GM12891 (cell line): ENCODE measurements around the gene SKA2.

Source experiments
- POLR2A ChIP-seq: IDR thresholded peaks from 2 replicates; pipeline ENCODE4 v1.6.1; 2011; ENCODE audit warnings: low read depth, low read length, control low read depth
- POLR2AphosphoS5 ChIP-seq: IDR thresholded peaks from 2 replicates; pipeline ENCODE4 v1.6.1; 2011; ENCODE audit warnings: low read depth, low read length, control low read depth
- SPI1 ChIP-seq: IDR thresholded peaks from 2 replicates; pipeline ENCODE4 v1.6.1; 2011; ENCODE audit warnings: low read depth, low read length, control low read depth

DNA sequence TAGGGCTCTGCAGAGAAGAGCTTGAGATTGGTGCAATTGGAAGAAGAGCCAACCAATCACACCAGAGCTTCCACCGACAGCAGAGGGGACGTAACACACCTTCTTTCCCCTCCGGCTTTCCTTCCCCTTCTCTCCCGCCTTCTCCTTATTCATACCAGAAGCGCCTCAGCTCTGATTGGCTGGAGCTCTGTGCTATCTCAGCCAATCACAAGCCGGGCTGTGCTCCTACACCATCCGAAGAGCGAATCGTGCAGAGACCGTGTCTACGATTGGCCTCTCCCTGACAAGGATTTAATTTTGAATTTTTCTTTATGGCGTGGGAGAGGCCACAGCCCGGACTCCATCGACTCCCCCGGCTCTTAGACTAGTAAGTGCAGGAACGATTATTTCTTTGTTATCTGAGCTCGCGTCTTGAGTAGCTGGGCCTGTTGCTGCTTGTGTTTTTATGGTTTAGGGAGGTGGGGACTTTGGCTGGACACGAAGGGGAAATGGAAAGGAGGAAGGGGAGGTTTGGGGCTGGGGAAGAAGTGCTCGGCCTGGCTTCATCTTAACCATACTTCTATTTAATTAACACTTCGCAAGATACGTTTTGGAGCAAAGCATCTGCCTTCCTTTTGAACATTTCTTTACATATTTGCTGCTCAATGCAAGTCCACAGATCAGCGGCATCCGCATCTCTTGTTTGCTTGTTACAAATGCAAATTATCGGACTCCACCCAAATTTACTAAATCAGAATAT, 622 bp upstream of the SKA2 start, which contains the start of gene PRR11:
- TF ChIP-seq POLR2AphosphoS5 (no peak), POLR2A (no peak), SPI1 (no peak)
